Measurements from ENCODE around the gene EIPR1.

The EIPR1 gene

GRCh38 chr2:3159782-3160545 is 217.7 kb downstream of the EIPR1 start:
- in situ Hi-C loops (cut with MboI; ENCODE audit: low sequenced_read_pairs, unreplicated experiment), result no loop called here
- TF ChIP-seq CTCF (IDR thresholded peaks at IDR 0.05; ENCODE audit: borderline replicate concordance, control extremely low read depth, extremely low read depth, insufficient read depth, missing control alignments), result no peak
- no peak for DNase-seq (ENCODE audit: low spot score)

- no peak for DNase-seq (ENCODE audit: low spot score)
- no peak for TF ChIP-seq CTCF (IDR thresholded peaks at IDR 0.05; ENCODE audit: borderline replicate concordance, control extremely low read depth, extremely low read depth, insufficient read depth, missing control alignments)
- in situ Hi-C loops (cut with MboI; ENCODE audit: low sequenced_read_pairs, unreplicated experiment), result no loop called here
Measured at GRCh38 chr2:3154700-3155099, 222.9 kb downstream of the EIPR1 start.

GRCh38 chr2:3154146-3154545 is 223.5 kb downstream of the EIPR1 start:
- DNase-seq (ENCODE audit: low spot score), result no peak
- in situ Hi-C loops (cut with MboI; ENCODE audit: low sequenced_read_pairs, unreplicated experiment), result no loop called here
- TF ChIP-seq CTCF (IDR thresholded peaks at IDR 0.05; ENCODE audit: borderline replicate concordance, control extremely low read depth, extremely low read depth, insufficient read depth, missing control alignments), result no peak

GRCh38 chr2:3151153-3151918 is 226.3 kb downstream of the EIPR1 start:
- no peak for DNase-seq (ENCODE audit: low spot score)
- in situ Hi-C loops (cut with MboI; ENCODE audit: low sequenced_read_pairs, unreplicated experiment), result no loop called here
- no peak for TF ChIP-seq CTCF (IDR thresholded peaks at IDR 0.05; ENCODE audit: borderline replicate concordance, control extremely low read depth, extremely low read depth, insufficient read depth, missing control alignments)

- no peak for TF ChIP-seq CTCF (IDR thresholded peaks at IDR 0.05; ENCODE audit: borderline replicate concordance, control extremely low read depth, extremely low read depth, insufficient read depth, missing control alignments)
- in situ Hi-C loops (cut with MboI; ENCODE audit: low sequenced_read_pairs, unreplicated experiment), result no loop called here
- no peak for DNase-seq (ENCODE audit: low spot score)
Measured at GRCh38 chr2:3149441-3150217, 228.0 kb downstream of the EIPR1 start.

GRCh38 chr2:3148716-3149115 is 228.9 kb downstream of the EIPR1 start:
- no peak for DNase-seq (ENCODE audit: low spot score)
- TF ChIP-seq CTCF (IDR thresholded peaks at IDR 0.05; ENCODE audit: borderline replicate concordance, control extremely low read depth, extremely low read depth, insufficient read depth, missing control alignments), result no peak
- in situ Hi-C loops (cut with MboI; ENCODE audit: low sequenced_read_pairs, unreplicated experiment), result no loop called here

Data from GM13976 (cell line).